ENCODE measurements around the gene TLE5. TPM values are rescaled to one million over a fixed set of nuclear protein-coding genes. Genes with fewer than 3 reads are reported as not detected.

Gene TLE5
- total and polyA plus RNA-seq, 5 experiments from 2014 or later: 451 to 983 (median 924) TPM

DNA sequence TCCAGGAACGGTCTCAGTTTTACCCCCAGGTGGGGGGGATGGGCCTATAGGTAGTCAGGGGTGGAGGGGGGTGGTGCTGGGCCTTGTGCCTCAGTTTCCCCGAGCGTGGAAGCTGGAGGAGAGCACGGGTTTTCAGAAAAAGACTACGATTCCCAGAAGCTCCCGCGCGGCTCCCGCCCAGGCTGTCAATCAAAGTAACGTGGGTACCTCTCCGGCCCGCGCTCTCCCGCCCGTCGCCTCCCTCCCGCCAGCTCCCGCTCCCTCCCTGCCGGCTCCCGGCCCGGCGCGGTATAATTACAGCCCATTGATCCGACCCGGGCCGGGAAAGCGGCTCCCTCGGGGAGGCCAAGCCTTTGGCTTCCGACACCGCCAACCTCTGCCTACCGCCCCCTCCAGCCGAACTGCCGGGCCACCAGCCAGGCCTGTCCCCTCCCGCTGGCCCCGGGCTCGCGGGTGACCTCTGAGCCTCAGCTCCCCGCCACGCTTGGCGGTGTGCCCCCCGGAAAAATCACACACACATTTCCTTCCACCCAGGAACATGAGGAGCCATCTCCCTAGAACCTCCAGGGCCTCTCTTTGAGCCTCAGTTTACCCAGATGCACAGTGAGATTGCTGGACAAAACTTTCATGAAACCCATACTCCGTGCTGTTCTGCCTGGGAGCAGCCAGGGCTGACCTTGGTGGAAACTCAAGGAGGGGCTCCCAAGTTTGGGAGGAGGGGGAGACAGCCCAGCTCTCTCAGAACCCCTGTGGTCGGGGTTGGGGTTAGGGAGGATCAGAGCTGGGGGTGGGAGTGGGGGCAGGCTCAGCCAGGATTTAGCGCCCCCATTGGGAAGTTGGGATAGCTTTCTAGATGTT is 25.9 kb downstream of the TLE5 start:
- peak; percentile 44 to 53 for ATAC-seq
- H3K27me3 Mint-ChIP-seq: peaks cover 0 to 2% (median 0%) of the 10 kb centered on the region in 5 donors

DNA sequence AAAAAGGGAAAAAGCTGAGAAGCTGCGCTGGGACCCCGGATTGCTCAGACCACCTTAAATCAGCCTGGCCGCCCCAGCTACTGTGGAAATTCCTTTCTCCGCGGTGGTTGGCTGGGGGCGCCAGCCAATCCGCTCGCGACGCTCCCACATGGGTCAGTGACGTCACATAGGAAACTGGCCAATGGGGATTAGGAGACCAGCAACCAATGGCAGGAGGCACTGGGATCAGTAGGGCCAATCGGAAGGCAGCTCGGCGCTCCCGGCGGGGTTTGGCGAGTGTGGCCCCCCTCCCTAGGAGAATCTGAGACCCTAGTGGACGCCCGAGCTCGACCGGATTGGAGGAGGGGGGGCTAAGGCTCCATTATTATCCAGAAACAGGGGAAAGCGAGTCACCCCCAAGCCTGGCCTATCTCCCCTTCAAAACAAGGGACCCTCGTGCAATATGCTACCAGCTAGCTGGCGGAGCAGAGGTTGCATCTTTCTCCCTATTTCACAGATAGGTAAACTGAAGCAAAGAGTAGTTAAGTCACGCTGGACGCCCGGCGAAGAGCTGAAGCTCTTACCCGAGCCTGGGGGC is 26.7 kb downstream of the TLE5 start:
- POLR2A ChIA-PET: interaction anchor here (0.6 to 11.8 kb wide), 22 partner anchors 8 to 1149 kb away, joined by 3 to 519 read pairs (median 6); partner anchors contain the start of genes GADD45B, MRPL54, S1PR4 and TLE5
- H3K4me1 Mint-ChIP-seq: peaks cover 28 to 44% (median 36%) of the 10 kb centered on the region in 4 donors
- peaks cover 0 to 2% (median 0%) of the 10 kb centered on the region in 9 donors for H3K9me3 Mint-ChIP-seq
- H3K4me3 Mint-ChIP-seq: peak overlapping the region; percentile 87 to 97 (median 93)
- no peaks in the 10 kb centered on the region for H3K36me3 Mint-ChIP-seq
- peak overlapping the region; percentile 82 to 99 (median 98) for H3K27ac Mint-ChIP-seq
- peaks cover 0 to 4% (median 0%) of the 10 kb centered on the region in 5 donors for H3K27me3 Mint-ChIP-seq
- ATAC-seq (peak; percentile 88 to 92), DNase-seq (peak; percentile 79 to 99 (median 95))

More for the DNA sequence above, 25.9 kb downstream of the TLE5 start:
- POLR2A ChIA-PET: interaction anchor here (0.6 to 11.8 kb wide), 21 partner anchors 9 to 1148 kb away, joined by 3 to 519 read pairs (median 6); partner anchors contain the start of genes GADD45B, MRPL54, S1PR4 and TLE5
- peaks cover 0 to 2% (median 0%) of the 10 kb centered on the region in 9 donors for H3K9me3 Mint-ChIP-seq
- peaks cover 28 to 46% (median 38%) of the 10 kb centered on the region in 4 donors for H3K4me1 Mint-ChIP-seq
- peak overlapping the region; percentile 82 to 99 (median 98) for H3K27ac Mint-ChIP-seq
- DNase-seq: peak; percentile 67 to 89 (median 78)
- H3K4me3 Mint-ChIP-seq: peak overlapping the region; percentile 87 to 97 (median 93)
- no peaks in the 10 kb centered on the region for H3K36me3 Mint-ChIP-seq

DNA sequence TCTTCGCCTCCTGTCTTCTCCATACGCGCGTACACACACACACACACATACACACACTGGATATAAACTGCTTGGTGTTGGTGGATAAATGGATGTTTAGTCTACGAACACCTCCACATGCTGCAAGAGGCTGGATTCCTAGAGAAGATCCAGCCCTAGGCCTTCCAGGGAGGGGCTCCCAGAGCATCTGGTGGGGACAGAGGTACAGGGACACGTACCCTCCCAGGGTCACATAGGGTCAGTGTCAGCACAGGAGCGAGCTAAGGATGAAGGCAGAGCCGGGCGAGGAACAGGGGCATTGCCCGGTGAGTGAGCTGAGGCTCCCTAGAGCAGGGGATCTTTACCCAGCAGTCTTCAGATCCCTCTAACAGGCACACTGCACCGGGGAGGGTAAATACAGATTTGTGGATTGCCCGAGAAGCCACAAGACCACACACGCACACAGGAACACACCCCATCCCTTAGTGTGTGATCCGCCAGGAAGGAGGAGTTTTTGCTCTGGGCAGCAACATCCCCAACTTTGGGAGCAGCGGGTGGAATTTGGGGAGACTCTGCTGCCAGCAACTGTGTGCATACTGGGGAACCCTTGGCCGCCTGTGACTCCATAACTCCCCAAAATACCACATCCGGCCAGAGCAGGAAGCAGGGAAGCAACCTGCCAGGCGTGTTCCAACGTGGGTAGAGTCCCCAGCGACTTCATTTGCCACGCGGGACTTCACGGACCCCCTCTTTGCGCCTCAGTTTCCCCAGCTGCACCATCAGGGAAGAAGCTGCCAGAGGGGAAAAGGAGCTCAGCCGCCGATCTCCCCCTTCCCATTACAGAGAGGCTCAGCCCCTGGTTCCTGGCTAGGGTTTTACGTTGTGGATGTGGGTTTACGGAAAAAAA is 27.4 kb downstream of the TLE5 start:
- POLR2A ChIA-PET: interaction anchor here (0.6 to 11.8 kb wide), 16 partner anchors 10 to 728 kb away, joined by 3 to 519 read pairs (median 7); partner anchors contain the start of genes GADD45B, MRPL54, S1PR4 and TLE5
- peak; percentile 13 to 14 for ATAC-seq
- no peaks in the 10 kb centered on the region for H3K36me3 Mint-ChIP-seq
- H3K9me3 Mint-ChIP-seq: peaks cover 0 to 2% (median 0%) of the 10 kb centered on the region in 9 donors
- peaks cover 0 to 4% (median 0%) of the 10 kb centered on the region in 5 donors for H3K27me3 Mint-ChIP-seq
- H3K27ac Mint-ChIP-seq: peak overlapping the region; percentile 82 to 99 (median 98)
- H3K4me3 Mint-ChIP-seq: peak overlapping the region; percentile 87 to 97 (median 93)
- peaks cover 34 to 48% (median 38%) of the 10 kb centered on the region in 4 donors for H3K4me1 Mint-ChIP-seq
- peak in 2 of 10 donors; percentile 20 to 43 for DNase-seq

DNA sequence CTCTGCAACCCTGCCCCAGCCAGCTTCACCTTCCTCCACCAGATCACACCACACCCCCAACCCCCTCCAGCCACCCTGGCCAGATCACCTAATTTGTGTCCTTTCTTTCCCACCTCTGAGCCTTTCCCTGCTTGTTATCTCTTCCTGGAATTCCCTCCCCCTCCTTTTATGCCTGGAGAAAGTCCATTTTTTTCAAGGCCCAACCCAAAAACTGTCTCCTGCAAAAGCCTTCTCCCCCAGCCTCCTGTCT is 28.0 kb downstream of the TLE5 start:
- no peak for ATAC-seq
- no peak for DNase-seq
- H3K4me1 Mint-ChIP-seq: peaks cover 30 to 43% (median 38%) of the 10 kb centered on the region in 4 donors
- peak overlapping the region in 8 of 10 donors; percentile 4 to 96 (median 54) for H3K4me3 Mint-ChIP-seq
- H3K9me3 Mint-ChIP-seq: peaks cover 0 to 2% (median 0%) of the 10 kb centered on the region in 9 donors
- POLR2A ChIA-PET: interaction anchor here (1.5 to 11.8 kb wide), 4 partner anchors 11 to 84 kb away, joined by 3 to 519 read pairs (median 38); partner anchors contain the start of gene TLE5
- H3K27ac Mint-ChIP-seq: peak overlapping the region in 4 of 10 donors; percentile 46 to 96 (median 92)
- H3K27me3 Mint-ChIP-seq: peaks cover 0 to 4% (median 0%) of the 10 kb centered on the region in 5 donors
- H3K36me3 Mint-ChIP-seq: no peaks in the 10 kb centered on the region

- POLR2A ChIA-PET: interaction anchor here (4.8 to 11.8 kb wide), 2 partner anchors 13 to 24 kb away, joined by 48 to 519 read pairs; partner anchors contain the start of gene TLE5
- peak overlapping the region in 5 of 10 donors; percentile 25 to 96 (median 50) for H3K27ac Mint-ChIP-seq
- peaks cover 28 to 41% (median 37%) of the 10 kb centered on the region in 4 donors for H3K4me1 Mint-ChIP-seq
- H3K36me3 Mint-ChIP-seq: no peaks in the 10 kb centered on the region
- H3K9me3 Mint-ChIP-seq: peaks cover 0 to 2% (median 0%) of the 10 kb centered on the region in 9 donors
- DNase-seq (no peak), ATAC-seq (no peak)
- peaks cover 0 to 4% (median 0%) of the 10 kb centered on the region in 5 donors for H3K27me3 Mint-ChIP-seq
- H3K4me3 Mint-ChIP-seq: peak overlapping the region in 7 of 10 donors; percentile 20 to 92 (median 44)
Measured at GRCh38 chr19:3033595-3034405, 28.5 kb downstream of the TLE5 start.

- Mint-ChIP-seq H3K4me1 (peaks cover 34 to 44% (median 38%) of the 10 kb centered on the region in 4 donors), H3K9me3 (peaks cover 0 to 2% (median 0%) of the 10 kb centered on the region in 9 donors), H3K4me3 (peak overlapping the region in 4 of 10 donors; percentile 46 to 62 (median 56)), H3K27ac (peak overlapping the region in 4 of 10 donors; percentile 3 to 84 (median 59)), H3K27me3 (peaks cover 0 to 8% (median 0%) of the 10 kb centered on the region in 5 donors), H3K36me3 (no peaks in the 10 kb centered on the region)
- DNase-seq (no peak), ATAC-seq (no peak)
- POLR2A ChIA-PET: interaction anchor here (0.8 to 2.9 kb wide), 4 partner anchors 18 to 55 kb away, joined by 3 to 17 read pairs (median 4); no protein-coding TSS in a partner anchor
Measured at GRCh38 chr19:3031607-3031867, 30.8 kb downstream of the TLE5 start.

DNA sequence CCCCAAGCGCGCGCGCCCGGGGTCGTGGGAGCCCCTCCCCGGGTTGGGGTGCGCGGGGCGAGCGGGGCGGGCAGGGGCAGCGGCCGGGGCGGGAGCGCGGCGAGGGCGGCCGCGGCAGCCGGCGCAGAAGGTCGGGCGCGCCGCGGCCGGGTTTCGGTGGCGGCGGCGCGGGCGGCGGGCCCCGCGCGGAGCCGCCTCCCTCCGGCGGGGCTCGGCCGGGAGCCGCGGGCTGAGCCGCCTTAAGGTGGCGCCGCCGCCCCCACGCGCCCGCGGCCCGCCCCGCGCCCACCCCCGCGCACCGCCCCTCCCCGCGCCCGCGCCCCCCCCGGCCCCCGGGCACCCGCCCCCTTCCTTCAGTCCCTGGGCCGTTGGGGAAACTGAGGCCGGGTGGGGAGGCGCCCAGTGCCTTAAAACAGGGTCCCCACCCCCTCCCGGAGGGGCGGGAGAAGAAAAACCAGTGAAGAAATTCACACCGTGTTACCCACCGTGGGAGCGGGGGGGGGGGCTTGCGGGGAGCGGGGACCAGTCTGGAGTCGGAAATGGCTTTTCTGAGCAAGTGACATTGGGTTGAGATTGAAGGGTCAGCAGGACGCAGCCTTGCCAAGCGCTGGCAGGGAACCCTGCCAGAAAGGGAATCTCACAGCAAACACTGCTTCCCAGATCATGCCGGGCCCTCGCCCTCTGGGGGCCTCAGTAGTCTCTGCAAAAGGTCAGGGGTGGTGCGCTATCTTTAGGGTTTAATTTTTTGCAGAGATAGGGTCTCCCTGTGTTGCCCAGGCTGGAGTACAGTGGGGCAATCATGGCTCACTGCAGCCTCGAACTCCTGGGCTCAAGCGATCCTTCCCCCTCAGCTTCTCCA is 33.0 kb downstream of the TLE5 start, which contains the start of gene TLE2:
TSS of gene TLE2 (minus strand) at position 216 of the 859 bp plus-strand sequence. CDS start 376 bp downstream, outside the sequence.
- peak in 1 of 10 donors; percentile 41 for DNase-seq
- H3K9me3 Mint-ChIP-seq: no peaks in the 10 kb centered on the region
- peaks cover 0 to 8% (median 0%) of the 10 kb centered on the region in 5 donors for H3K27me3 Mint-ChIP-seq
- H3K4me3 Mint-ChIP-seq: peak within 1 kb of the TSS; percentile 70 to 91 (median 82)
- H3K4me1 Mint-ChIP-seq: peaks cover 27 to 38% (median 31%) of the 10 kb centered on the region in 4 donors
- H3K36me3 Mint-ChIP-seq: no peaks in the 10 kb centered on the region
- POLR2A ChIA-PET: interaction anchor here (1.0 to 2.9 kb wide), 4 partner anchors 24 to 149 kb away, joined by 3 to 17 read pairs (median 8); partner anchors contain the start of gene S1PR4
- peak; percentile 62 to 78 for ATAC-seq
- peak within 1 kb of the TSS in 9 of 10 donors; percentile 36 to 81 (median 62) for H3K27ac Mint-ChIP-seq

GRCh38 chr19:3028305-3029064 is 33.8 kb downstream of the TLE5 start:
- ATAC-seq (peak; percentile 48 to 53), DNase-seq (peak in 3 of 10 donors; percentile 32 to 50 (median 34))
- Mint-ChIP-seq H3K4me1 (peaks cover 21 to 40% (median 27%) of the 10 kb centered on the region in 4 donors), H3K4me3 (peak overlapping the region; percentile 70 to 91 (median 79)), H3K27me3 (peaks cover 0 to 8% (median 0%) of the 10 kb centered on the region in 5 donors), H3K9me3 (no peaks in the 10 kb centered on the region), H3K27ac (peak overlapping the region in 5 of 10 donors; percentile 36 to 77 (median 68)), H3K36me3 (no peaks in the 10 kb centered on the region)
- POLR2A ChIA-PET: interaction anchor here (1.0 to 1.6 kb wide), 5 partner anchors 9 to 150 kb away, joined by 3 to 14 read pairs (median 3); partner anchors contain the start of gene S1PR4

DNA sequence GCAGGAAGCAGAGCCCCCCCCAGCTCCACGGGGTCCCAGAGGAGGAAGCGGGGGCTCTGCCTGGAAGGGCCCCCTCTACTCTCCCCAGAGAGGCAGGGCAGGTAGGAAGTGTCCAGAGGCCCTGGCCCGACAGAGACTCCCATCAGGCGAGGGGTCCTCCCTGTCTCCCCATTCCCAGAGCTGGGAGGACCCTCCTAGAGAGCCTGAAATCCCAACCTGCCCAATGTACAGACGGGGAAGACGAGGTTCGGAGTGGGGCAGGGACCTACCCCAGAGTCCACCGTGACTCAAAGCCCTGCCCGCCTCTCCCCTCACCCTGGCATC is 34.4 kb downstream of the TLE5 start:
- no peak for ATAC-seq
- Mint-ChIP-seq H3K4me3 (peak overlapping the region; percentile 70 to 91 (median 79)), H3K9me3 (no peaks in the 10 kb centered on the region), H3K4me1 (peaks cover 21 to 45% (median 29%) of the 10 kb centered on the region in 4 donors), H3K36me3 (no peaks in the 10 kb centered on the region), H3K27me3 (peaks cover 0 to 8% (median 0%) of the 10 kb centered on the region in 5 donors), H3K27ac (peak overlapping the region in 4 of 10 donors; percentile 35 to 77 (median 36))
- no peak for DNase-seq
- POLR2A ChIA-PET: interaction anchor here (0.7 to 1.6 kb wide), 7 partner anchors 8 to 156 kb away, joined by 3 to 14 read pairs (median 3); partner anchors contain the start of gene S1PR4

Measured in naive thymus-derived CD8-positive, alpha-beta T cell (primary cell).